Astrocyte of the cerebellum (primary cell): ENCODE measurements around the gene PRKCE.

Source experiments
- DNase-seq: peaks from one replicate; pipeline ENCODE4 v3.0.0-alpha.2; 2011; ENCODE audit warnings: low read depth
- H3K4me3 ChIP-seq: 2 replicates; pipeline ENCODE4 v1.5.1; 2011; ENCODE audit warnings: mild to moderate bottlenecking, low read depth, low read length, moderate library complexity
- in situ Hi-C: cut with HindIII; loops from 2 replicates; pipeline ENCODE4 v1.10.0; 2017; ENCODE audit warnings: low sequenced_read_pairs
- TF ChIP-seq, protein P1 (sequence below): IDR thresholded peaks from 2 replicates; pipeline ENCODE4 v1.5.1; 2012; ENCODE audit warnings: low read length, low read depth, moderate library complexity, mild to moderate bottlenecking; ENCODE audit errors: missing control alignments

The PRKCE gene

GRCh38 chr2:46040563-46041155, 389.2 kb downstream of the PRKCE start:
- TF ChIP-seq, protein P1, sequence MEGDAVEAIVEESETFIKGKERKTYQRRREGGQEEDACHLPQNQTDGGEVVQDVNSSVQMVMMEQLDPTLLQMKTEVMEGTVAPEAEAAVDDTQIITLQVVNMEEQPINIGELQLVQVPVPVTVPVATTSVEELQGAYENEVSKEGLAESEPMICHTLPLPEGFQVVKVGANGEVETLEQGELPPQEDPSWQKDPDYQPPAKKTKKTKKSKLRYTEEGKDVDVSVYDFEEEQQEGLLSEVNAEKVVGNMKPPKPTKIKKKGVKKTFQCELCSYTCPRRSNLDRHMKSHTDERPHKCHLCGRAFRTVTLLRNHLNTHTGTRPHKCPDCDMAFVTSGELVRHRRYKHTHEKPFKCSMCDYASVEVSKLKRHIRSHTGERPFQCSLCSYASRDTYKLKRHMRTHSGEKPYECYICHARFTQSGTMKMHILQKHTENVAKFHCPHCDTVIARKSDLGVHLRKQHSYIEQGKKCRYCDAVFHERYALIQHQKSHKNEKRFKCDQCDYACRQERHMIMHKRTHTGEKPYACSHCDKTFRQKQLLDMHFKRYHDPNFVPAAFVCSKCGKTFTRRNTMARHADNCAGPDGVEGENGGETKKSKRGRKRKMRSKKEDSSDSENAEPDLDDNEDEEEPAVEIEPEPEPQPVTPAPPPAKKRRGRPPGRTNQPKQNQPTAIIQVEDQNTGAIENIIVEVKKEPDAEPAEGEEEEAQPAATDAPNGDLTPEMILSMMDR, result no peak
- no peak for DNase-seq
- in situ Hi-C loops, result no loop called here
- no peak overlapping the region for H3K4me3 ChIP-seq

DNA sequence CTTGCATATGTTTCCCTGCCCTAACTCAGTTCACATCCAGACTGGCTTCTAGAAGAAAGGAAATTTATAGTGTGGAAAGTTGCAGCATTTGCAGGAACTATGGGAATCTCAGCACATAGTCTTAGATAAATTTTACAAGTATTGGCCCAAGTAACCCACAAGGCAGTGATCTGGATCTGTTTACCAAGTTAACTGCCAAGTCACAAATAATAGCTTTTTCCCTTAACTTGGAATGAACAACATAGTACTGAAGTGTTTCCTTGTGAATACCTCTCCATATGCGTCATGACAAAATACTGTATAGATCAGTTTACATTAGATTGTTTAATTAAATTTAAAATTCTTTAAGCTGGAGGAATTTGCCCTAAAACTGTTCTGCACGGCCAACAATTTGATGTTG, 390.0 kb downstream of the PRKCE start:
- TF ChIP-seq, protein P1, result no peak
- in situ Hi-C loops, result no loop called here
- DNase-seq, result no peak
- H3K4me3 ChIP-seq, result no peak overlapping the region

DNA sequence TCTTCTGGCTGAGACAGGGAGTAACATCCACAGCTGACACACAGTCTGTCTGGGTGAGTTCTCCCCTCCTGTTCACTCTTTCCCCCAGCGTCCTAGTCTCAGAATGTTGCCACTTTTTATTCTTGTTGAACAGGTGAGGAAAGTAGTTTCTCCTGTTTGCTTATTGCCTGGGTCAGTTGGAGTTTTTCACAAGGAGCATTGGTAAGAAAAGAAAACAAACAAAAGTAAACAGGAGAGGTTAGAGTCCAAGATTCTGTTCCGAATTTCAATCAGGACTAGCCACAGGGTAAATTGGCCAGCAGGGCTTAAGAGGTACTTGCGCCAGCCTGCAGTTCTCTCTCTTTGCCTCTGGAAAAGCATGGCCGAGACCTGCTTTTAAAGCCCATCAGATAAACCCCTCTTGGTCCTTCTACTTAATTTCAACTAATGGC, 390.7 kb downstream of the PRKCE start:
- TF ChIP-seq, protein P1, result no peak
- in situ Hi-C loops, result no loop called here
- no peak overlapping the region for H3K4me3 ChIP-seq
- no peak for DNase-seq

DNA sequence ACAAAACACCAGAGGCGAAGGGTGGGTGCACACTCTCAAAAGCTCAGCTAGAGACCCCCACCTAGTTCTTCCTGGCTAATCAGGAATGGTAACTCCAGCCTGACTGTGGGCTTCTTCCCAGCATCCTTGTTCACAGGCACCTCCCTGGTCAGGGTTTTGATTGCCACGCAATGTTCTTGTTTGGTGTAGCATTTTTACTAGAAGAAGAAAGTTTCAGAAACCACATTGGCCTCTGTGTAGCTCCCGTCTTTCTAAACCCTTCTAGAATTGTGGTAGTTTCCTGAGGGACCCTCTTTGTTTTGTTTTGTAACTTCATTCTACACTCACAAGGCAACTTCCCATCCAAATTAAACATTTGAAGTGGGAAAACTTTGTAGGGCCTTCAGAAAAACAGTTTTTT, 391.2 kb downstream of the PRKCE start:
- no peak for DNase-seq
- TF ChIP-seq, protein P1, result no peak
- H3K4me3 ChIP-seq, result no peak overlapping the region
- in situ Hi-C loops, result no loop called here

- no peak for DNase-seq
- TF ChIP-seq, protein P1, result no peak
- in situ Hi-C loops, result no loop called here
- no peak overlapping the region for H3K4me3 ChIP-seq
Measured at GRCh38 chr2:46045888-46046287, 394.4 kb downstream of the PRKCE start.

DNA sequence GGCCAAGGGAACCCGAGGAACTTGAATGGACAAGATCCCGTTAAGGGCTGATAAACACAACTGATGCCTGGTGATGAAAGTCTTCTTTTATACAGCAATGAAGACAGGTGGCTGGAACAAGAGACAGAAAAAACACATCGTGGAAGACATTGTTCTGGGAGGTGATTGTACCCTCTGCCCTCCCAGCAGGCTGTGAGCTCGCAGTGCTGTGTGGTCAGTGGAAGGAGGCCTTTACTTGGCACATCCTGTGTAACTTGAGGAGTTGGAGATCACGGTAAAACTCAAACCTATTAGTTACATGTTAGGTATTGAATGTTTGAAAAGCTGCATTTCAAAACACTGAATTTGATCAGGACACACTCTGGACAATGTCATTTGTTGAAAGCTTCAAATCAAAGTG, 395.8 kb downstream of the PRKCE start:
- TF ChIP-seq, protein P1, result no peak
- in situ Hi-C loops, result no loop called here
- DNase-seq, result no peak
- H3K4me3 ChIP-seq, result no peak overlapping the region
